GM12892 (cell line): ENCODE results near the gene HINT2. TPM values are rescaled to one million over a fixed set of nuclear protein-coding genes. Genes with fewer than 3 reads are reported as not detected.

Experiments
- DNase-seq: peaks from one replicate; pipeline ENCODE4 v3.0.0; 2011; ENCODE audit not compliant: insufficient read length
- FAIRE-seq: peaks from 2 replicates; lab custom pipeline; 2011; peaks lifted over from hg19 to GRCh38; lab: Jason Lieb, UNC
- POLR2A ChIP-seq: IDR thresholded peaks from 2 replicates; pipeline ENCODE4 v1.6.1; 2011; ENCODE audit warnings: low read depth, low read length, control low read depth
- POLR2AphosphoS5 ChIP-seq: IDR thresholded peaks from 2 replicates; pipeline ENCODE4 v1.6.1; 2011; ENCODE audit warnings: low read depth, low read length, control low read depth
- TAF1 ChIP-seq: IDR thresholded peaks from 2 replicates; pipeline ENCODE4 v1.6.1; 2011; ENCODE audit warnings: low read depth, mild to moderate bottlenecking, control low read depth, low read length, borderline replicate concordance
- polyA plus RNA-seq: library from polyadenylated mRNA; unstranded; fragments of >200 nt; gene quantifications from one replicate; pipeline ENCODE4 v1.2.1, GENCODE V29; 2012; ENCODE audit warnings: missing spikeins, inconsistent platforms; ENCODE audit not compliant: missing spikeins

Gene HINT2
- 47.4 TPM for polyA plus RNA-seq

GRCh38 chr9:35814841-35815543 is at the start of gene HINT2:
HINT2 (minus strand) TSS chr9:35815042; CDS start chr9:35814979, 63 bp downstream.
- FAIRE-seq (peak; percentile 97), DNase-seq (peak; percentile 97)
- TF ChIP-seq POLR2A (peak; percentile 90), POLR2AphosphoS5 (peak; percentile 77), TAF1 (peak; percentile 83)

- no peak for FAIRE-seq
- no peak for DNase-seq
These were observed 48.7 kb upstream of the HINT2 start for GRCh38 chr9:35863583-35863982.

GRCh38 chr9:35862328-35862727 is 47.5 kb upstream of the HINT2 start:
- TF ChIP-seq POLR2A (no peak), TAF1 (no peak), POLR2AphosphoS5 (no peak)
- DNase-seq (no peak), FAIRE-seq (no peak)

More at GRCh38 chr9:35863583-35863982, 48.7 kb upstream of the HINT2 start:
- TF ChIP-seq POLR2AphosphoS5 (no peak), POLR2A (no peak), TAF1 (no peak)

- no peak for DNase-seq
- FAIRE-seq = no peak
- TF ChIP-seq POLR2A (no peak), TAF1 (no peak), POLR2AphosphoS5 (no peak)
These were observed 46.5 kb upstream of the HINT2 start for GRCh38 chr9:35861161-35861897.

GRCh38 chr9:35859990-35860339 is 45.1 kb upstream of the HINT2 start:
- DNase-seq (no peak), FAIRE-seq (no peak)
- no peak for TF ChIP-seq TAF1
- no peak for TF ChIP-seq POLR2AphosphoS5
- TF ChIP-seq POLR2A = no peak

- DNase-seq = no peak
- no peak for TF ChIP-seq POLR2AphosphoS5
- no peak for TF ChIP-seq TAF1
- no peak for TF ChIP-seq POLR2A
- FAIRE-seq = no peak
These were observed 44.6 kb upstream of the HINT2 start for GRCh38 chr9:35859310-35859989.

GRCh38 chr9:35858458-35858857 is 43.6 kb upstream of the HINT2 start:
- FAIRE-seq (no peak), DNase-seq (no peak)
- TF ChIP-seq POLR2A = no peak

GRCh38 chr9:35856882-35857281 is 42.0 kb upstream of the HINT2 start:
- FAIRE-seq (no peak), DNase-seq (no peak)
- no peak for TF ChIP-seq POLR2AphosphoS5
- TF ChIP-seq POLR2A = no peak
- no peak for TF ChIP-seq TAF1

- TF ChIP-seq POLR2AphosphoS5 = no peak
- TF ChIP-seq TAF1 = no peak
- TF ChIP-seq POLR2A = no peak
- no peak for FAIRE-seq
- no peak for DNase-seq
These were observed 41.4 kb upstream of the HINT2 start for GRCh38 chr9:35856206-35856605.

- no peak for FAIRE-seq
- no peak for TF ChIP-seq POLR2A
- no peak for TF ChIP-seq TAF1
- TF ChIP-seq POLR2AphosphoS5 = no peak
- no peak for DNase-seq
These were observed 39.4 kb upstream of the HINT2 start for GRCh38 chr9:35854091-35854762.
